LoVo (cell line): ENCODE results near the gene USP37.
A peak's percentile ranks its signal among the peaks of the same experiment; 100 is the strongest.

Experiments used
- DNase-seq: peaks from one replicate; pipeline ENCODE4 v3.0.0-alpha.2; 2016; ENCODE audit warnings: low spot score

Gene USP37

GRCh38 chr2:218429911-218430692 lies 138.0 kb downstream of the USP37 start:
- DNase-seq = no peak

GRCh38 chr2:218428846-218429558 lies 139.1 kb downstream of the USP37 start:
- DNase-seq = no peak

GRCh38 chr2:218427741-218428140 lies 140.4 kb downstream of the USP37 start:
- DNase-seq = no peak

GRCh38 chr2:218425531-218425930 lies 142.6 kb downstream of the USP37 start:
- no peak for DNase-seq

GRCh38 chr2:218423584-218423983 lies 144.6 kb downstream of the USP37 start:
- no peak for DNase-seq

GRCh38 chr2:218422403-218423086 lies 145.6 kb downstream of the USP37 start:
- no peak for DNase-seq

- DNase-seq = no peak
Observed at GRCh38 chr2:218421027-218421426, 147.1 kb downstream of the USP37 start.

- no peak for DNase-seq
Observed at GRCh38 chr2:218419630-218420216, 148.4 kb downstream of the USP37 start.

GRCh38 chr2:218418717-218419458 lies 149.3 kb downstream of the USP37 start, which contains the start of gene VIL1:
Gene VIL1 (plus strand): TSS chr2:218419123. CDS start chr2:218423779, 4,656 bp downstream.
- peak; percentile 80 for DNase-seq

- no peak for DNase-seq
Observed at GRCh38 chr2:218418321-218418716, 149.8 kb downstream of the USP37 start.

- DNase-seq = no peak
Observed at GRCh38 chr2:218407717-218408116, 160.4 kb downstream of the USP37 start.

GRCh38 chr2:218406949-218407618 lies 161.1 kb downstream of the USP37 start:
- peak; percentile 54 for DNase-seq

GRCh38 chr2:218406209-218406948 lies 161.8 kb downstream of the USP37 start:
- DNase-seq = peak; percentile 96

- no peak for DNase-seq
Observed at GRCh38 chr2:218405746-218406208, 162.4 kb downstream of the USP37 start.

GRCh38 chr2:218405086-218405745 lies 162.9 kb downstream of the USP37 start:
- no peak for DNase-seq

GRCh38 chr2:218404351-218405085 lies 163.6 kb downstream of the USP37 start:
- no peak for DNase-seq

GRCh38 chr2:218403810-218404209 lies 164.3 kb downstream of the USP37 start:
- no peak for DNase-seq

GRCh38 chr2:218402911-218403411 lies 165.2 kb downstream of the USP37 start:
- no peak for DNase-seq

- DNase-seq = no peak
Observed at GRCh38 chr2:218402491-218402901, 165.7 kb downstream of the USP37 start.
